Heart left ventricle (tissue), 16 donors: Measurements from ENCODE around the gene BTBD8. TPM values are rescaled to one million over a fixed set of nuclear protein-coding genes. Genes with fewer than 3 reads are reported as not detected.

ENCODE experiments used
- ATAC-seq, 4 donors: fragments of 200-7000 bp; cut with Tn5 transposase; one replicate each; pipeline ENCODE4 v1.9.1; 2020 to 2022; ENCODE audit warnings: moderate library complexity in 4 of 4, mild to moderate bottlenecking in 3 of 4, moderate number of reproducible peaks in 1 of 4
- DNase-seq, 5 donors: peaks; one replicate each; pipeline ENCODE4 v3.0.0-alpha.2; 2020
- H3K27ac ChIP-seq, 12 donors: fragments of 200-600 bp; sonication (generic) in 4 of 12; one replicate each; pipeline versions ENCODE4 v1.5.0 to v1.8.0; 2016 to 2022; ENCODE audit warnings: mild to moderate bottlenecking in 2 of 12
- H3K27me3 ChIP-seq, 9 donors: fragments of 200-600 bp; sonication (generic) in 2 of 9; one replicate each; pipeline versions ENCODE4 v1.5.1 to v1.8.0; 2016 to 2022; ENCODE audit warnings: mild to moderate bottlenecking in 3 of 9
- H3K36me3 ChIP-seq, 9 donors: fragments of 200-600 bp; sonication (generic) in 2 of 9; one replicate each; pipeline versions ENCODE4 v1.5.0 to v1.8.0; 2018 to 2022; ENCODE audit warnings: mild to moderate bottlenecking in 2 of 9
- H3K4me1 ChIP-seq, 12 donors: fragments of 200-600 bp; sonication (generic) in 4 of 12; one replicate each; pipeline versions ENCODE4 v1.5.0 to v1.8.0; 2016 to 2022; ENCODE audit warnings: mild to moderate bottlenecking in 3 of 12
- H3K4me3 ChIP-seq, 12 donors: fragments of 200-600 bp; sonication (generic) in 4 of 12; one replicate each; pipeline versions ENCODE4 v1.5.0 to v1.8.0; 2017 to 2022; ENCODE audit warnings: mild to moderate bottlenecking in 9 of 12, moderate library complexity in 4 of 12
- H3K9me3 ChIP-seq, 12 donors: fragments of 200-600 bp; sonication (generic) in 4 of 12; one replicate each; pipeline versions ENCODE4 v1.5.0 to v1.8.0; 2016 to 2022; ENCODE audit warnings: mild to moderate bottlenecking in 1 of 12
- POLR2A ChIP-seq, 2 donors: fragments of 450-650 bp; IDR thresholded peaks; one replicate each; pipeline ENCODE4 v1.6.1; 2017; ENCODE audit warnings: antibody characterized with exemption in 2 of 2, mild to moderate bottlenecking in 2 of 2, moderate library complexity in 2 of 2
- WGBS, 4 donors: extraction: QIAGEN DNeasy Blood & Tissue Kit in 2 of 4; methylation state at CpG; one replicate each; pipeline versions ENCODE4 v1.1.5 to v1.1.7; 2013 to 2018; 5-methylcytosine and 5-hydroxymethylcytosine counted together
- intact Hi-C, 10 donors: fragments of 100-400 bp; cut with DNase I; formaldehyde crosslinking; loops; one replicate each; pipeline versions ENCODE4 v1.11.1 to v1.14.2; 2022
- polyA plus RNA-seq, 2 donors: library from polyadenylated mRNA; stranded (reverse); fragments of 200-250 nt; gene quantifications; one replicate each; pipeline ENCODE4 v1.2.3, GENCODE V29; 2013
- total RNA-seq, 9 donors: library from RNA; depleted of rRNA in 2 of 9; stranded (reverse); fragments of >200 nt in 2 of 9; fragmentation: NEBNext Ultra II Directional in 3 of 9; extraction: Animal tissue kit (Norgen Biotek cat#: 25700) in 3 of 9; gene quantifications; one replicate each; pipeline versions ENCODE4 v1.1.0 to v1.2.4, GENCODE V29; 2016 to 2023
- TF ChIP-seq, protein P1 (sequence below), 12 donors: fragments of 200-600 bp; sonication (generic) in 4 of 12; IDR thresholded peaks; one replicate each; pipeline versions ENCODE4 v1.5.0 to v1.8.0; 2018 to 2022; ENCODE audit warnings: antibody characterized with exemption in 12 of 12, mild to moderate bottlenecking in 5 of 12
- donor health status: ischemic (EF 13 %, LVEDD 7.1; RV severe dilation, severe dysfunction).
- donor health status: healthy with polysubstance abuse.
- donor health status: DM: no; HTN: yes; CAD: no.
- donor health status: DM: no; HTN: no; CAD: no.
- donor health status: ischemic (EF 25% LVEDD 6.9; RV normal size, moderate dysfunction).
- donor health status: ischemic (EF 25% LVEDD 5.7; RV mildly dilated, moderate dysfunction).
- donor health status: healthy.
- donor health status: DM: yes; HTN: yes; CAD: no.
- donor health status: ischemic (EF 35%, LVEDD 5.7; RV mildly dilated, moderate dysfunction).
- donor health status: nonischemic (EF 11% LVEDD 7.7; RV severe dilation, severe dysfunction).
- donor health status: DM: yes; HTN: yes; CAD: no.
- donor health status: PGD.
- donor health status: ischemic (EF 29% LVEDD 5.4; RV normal size, mild dysfunction).
- donor health status: nonischemic (EF 23%, LVEDD 6.1; RV moderate dilation, normal function).

The BTBD8 gene
- total and polyA plus RNA-seq, 11 donors = 0.67 to 7.7 (median 3.6) TPM

DNA sequence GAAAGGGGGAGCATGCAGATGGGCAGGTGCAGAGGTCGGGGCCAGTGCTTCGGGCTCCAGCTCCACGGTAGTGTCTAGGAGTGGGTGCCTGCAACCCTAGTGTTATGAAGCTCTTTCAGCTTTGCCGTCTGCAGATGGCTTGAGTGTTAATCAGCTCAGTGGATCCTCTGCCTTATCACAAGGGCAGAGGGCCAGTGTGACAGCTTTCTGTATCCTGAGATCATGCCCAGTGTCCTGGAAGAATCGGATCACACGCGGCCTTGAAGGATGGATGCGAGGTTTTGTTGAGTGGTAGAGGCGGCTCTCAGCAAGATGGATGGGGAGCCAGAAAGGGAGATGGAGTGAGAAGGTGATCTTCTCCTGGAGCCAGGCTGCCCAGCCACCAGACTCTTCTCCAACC, 112.1 kb downstream of the BTBD8 start:
- Histone ChIP-seq H3K9me3 (peaks cover 0 to 6% (median 0%) of the 10 kb centered on the region in 12 donors), H3K36me3 (no peaks in the 10 kb centered on the region), H3K4me1 (no peaks in the 10 kb centered on the region), H3K4me3 (no peak overlapping the region), H3K27ac (no peak overlapping the region), H3K27me3 (no peaks in the 10 kb centered on the region)
- 83 to 94% (median 86%) methylated on average over 8 to 9 of the region's 9 CpGs for WGBS, 4 donors
- no peak for DNase-seq
- ATAC-seq = no peak
- intact Hi-C loops = no loop called here
- TF ChIP-seq, protein P1, sequence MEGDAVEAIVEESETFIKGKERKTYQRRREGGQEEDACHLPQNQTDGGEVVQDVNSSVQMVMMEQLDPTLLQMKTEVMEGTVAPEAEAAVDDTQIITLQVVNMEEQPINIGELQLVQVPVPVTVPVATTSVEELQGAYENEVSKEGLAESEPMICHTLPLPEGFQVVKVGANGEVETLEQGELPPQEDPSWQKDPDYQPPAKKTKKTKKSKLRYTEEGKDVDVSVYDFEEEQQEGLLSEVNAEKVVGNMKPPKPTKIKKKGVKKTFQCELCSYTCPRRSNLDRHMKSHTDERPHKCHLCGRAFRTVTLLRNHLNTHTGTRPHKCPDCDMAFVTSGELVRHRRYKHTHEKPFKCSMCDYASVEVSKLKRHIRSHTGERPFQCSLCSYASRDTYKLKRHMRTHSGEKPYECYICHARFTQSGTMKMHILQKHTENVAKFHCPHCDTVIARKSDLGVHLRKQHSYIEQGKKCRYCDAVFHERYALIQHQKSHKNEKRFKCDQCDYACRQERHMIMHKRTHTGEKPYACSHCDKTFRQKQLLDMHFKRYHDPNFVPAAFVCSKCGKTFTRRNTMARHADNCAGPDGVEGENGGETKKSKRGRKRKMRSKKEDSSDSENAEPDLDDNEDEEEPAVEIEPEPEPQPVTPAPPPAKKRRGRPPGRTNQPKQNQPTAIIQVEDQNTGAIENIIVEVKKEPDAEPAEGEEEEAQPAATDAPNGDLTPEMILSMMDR (IDR thresholded peaks at IDR 0.05) = no peak
- no peak for TF ChIP-seq POLR2A (IDR thresholded peaks at IDR 0.05)

DNA sequence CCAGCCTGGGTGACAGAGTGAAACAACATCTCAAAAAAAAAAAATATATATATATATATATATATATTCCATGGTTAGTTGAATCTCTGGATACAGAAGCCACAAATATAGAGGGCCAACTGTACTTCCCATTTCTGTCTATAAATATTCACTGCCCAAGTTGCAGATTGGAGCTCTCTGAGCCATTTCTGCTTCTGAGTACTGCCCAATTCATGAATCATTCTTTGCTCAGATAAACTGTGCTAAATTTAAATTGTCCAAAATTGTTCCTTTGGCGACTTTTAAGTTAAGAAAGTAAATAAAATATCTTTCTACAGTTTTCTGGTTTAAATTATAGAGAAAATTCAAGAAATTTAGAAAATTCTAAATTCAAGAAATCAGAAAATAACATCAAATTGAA, 114.4 kb downstream of the BTBD8 start:
- no peak overlapping the region for H3K4me3 ChIP-seq
- intact Hi-C loops = no loop called here
- H3K27ac ChIP-seq = no peak overlapping the region
- ATAC-seq (no peak), DNase-seq (no peak)
- WGBS, 4 donors = 54 to 78% (median 60%) methylated on average over 1 of the region's 1 CpG
- H3K4me1 ChIP-seq = no peaks in the 10 kb centered on the region
- no peaks in the 10 kb centered on the region for H3K27me3 ChIP-seq
- TF ChIP-seq, protein P1 (IDR thresholded peaks at IDR 0.05) = no peak
- no peak for TF ChIP-seq POLR2A (IDR thresholded peaks at IDR 0.05)
- H3K9me3 ChIP-seq = peaks cover 0 to 6% (median 0%) of the 10 kb centered on the region in 12 donors
- H3K36me3 ChIP-seq = no peaks in the 10 kb centered on the region

DNA sequence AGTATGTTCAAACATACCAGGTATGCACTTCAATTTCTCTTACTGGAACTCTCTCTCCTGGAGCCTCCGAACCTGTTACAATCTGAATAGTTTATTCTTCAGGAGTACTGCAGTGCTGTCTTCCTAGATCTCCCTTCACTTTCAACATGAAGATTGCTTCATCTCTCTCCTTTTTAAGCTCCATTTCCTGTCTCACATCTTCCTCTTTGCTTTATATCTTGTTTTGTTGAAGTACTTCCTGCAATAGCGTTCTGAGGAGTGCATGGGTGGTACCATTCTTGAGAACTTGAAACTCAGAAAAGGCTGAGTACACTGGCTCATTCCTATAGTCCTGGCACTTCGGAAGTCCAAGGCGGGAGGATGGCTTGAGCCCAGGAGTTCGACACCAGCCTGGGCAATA, 121.8 kb downstream of the BTBD8 start:
- H3K4me3 ChIP-seq = no peak overlapping the region
- H3K9me3 ChIP-seq = peaks cover 0 to 12% (median 6%) of the 10 kb centered on the region in 12 donors
- no peaks in the 10 kb centered on the region for H3K36me3 ChIP-seq
- H3K27me3 ChIP-seq = no peaks in the 10 kb centered on the region
- H3K27ac ChIP-seq = no peak overlapping the region
- no peaks in the 10 kb centered on the region for H3K4me1 ChIP-seq
- no peak for ATAC-seq
- TF ChIP-seq POLR2A (IDR thresholded peaks at IDR 0.05) = no peak
- TF ChIP-seq, protein P1 (IDR thresholded peaks at IDR 0.05) = no peak
- 75 to 84% (median 81%) methylated on average over 5 of the region's 5 CpGs for WGBS, 4 donors
- DNase-seq = no peak
- intact Hi-C loops = no loop called here

DNA sequence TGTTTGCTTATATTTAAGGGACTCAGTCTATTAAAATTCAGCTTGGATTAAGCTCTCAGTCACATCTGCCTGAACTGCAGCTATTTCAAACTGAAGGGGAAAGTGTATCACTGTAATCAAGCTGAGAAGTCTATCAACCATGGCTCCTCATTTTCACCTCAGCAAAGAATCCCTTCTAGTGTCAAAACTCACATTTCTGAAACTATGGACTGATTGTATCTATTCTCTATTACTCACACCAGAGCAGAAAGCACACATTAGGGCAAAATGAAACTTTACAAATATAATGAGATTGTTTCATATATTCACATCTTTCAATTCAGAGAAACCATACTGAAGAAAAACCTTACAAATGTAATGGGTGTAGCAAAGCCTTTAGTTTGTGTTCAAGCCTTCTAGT, 123.0 kb downstream of the BTBD8 start:
- intact Hi-C loops = no loop called here
- TF ChIP-seq, protein P1 (IDR thresholded peaks at IDR 0.05) = no peak
- TF ChIP-seq POLR2A (IDR thresholded peaks at IDR 0.05) = no peak
- DNase-seq (no peak), ATAC-seq (no peak)
- Histone ChIP-seq H3K27ac (no peak overlapping the region), H3K4me1 (no peaks in the 10 kb centered on the region), H3K4me3 (no peak overlapping the region), H3K27me3 (no peaks in the 10 kb centered on the region), H3K36me3 (no peaks in the 10 kb centered on the region), H3K9me3 (peaks cover 0 to 19% (median 6%) of the 10 kb centered on the region in 12 donors)
